Thymus (tissue), 11 donors: ENCODE data around the gene PAPLN. TPM values are rescaled to one million over a fixed set of nuclear protein-coding genes. Genes with fewer than 3 reads are reported as not detected.

Source experiments
- DNase-seq, 9 donors: peaks; one replicate each; pipeline ENCODE4 v3.0.0-alpha.2; 2013; ENCODE audit warnings: low spot score in 9 of 9, low read depth in 6 of 9, missing footprints in 1 of 9
- H3K27ac ChIP-seq, 2 donors: one replicate each; pipeline ENCODE4 v1.5.1; 2013; ENCODE audit warnings: control low read depth in 1 of 2, low read depth in 1 of 2, low read length in 1 of 2, mild to moderate bottlenecking in 1 of 2, moderate library complexity in 1 of 2
- H3K27me3 ChIP-seq, 2 donors: one replicate each; pipeline ENCODE4 v1.5.1; 2013; ENCODE audit warnings: low read length in 1 of 2; ENCODE audit not compliant: control insufficient read depth in 2 of 2, insufficient read depth in 1 of 2
- H3K36me3 ChIP-seq, 2 donors: one replicate each; pipeline ENCODE4 v1.5.1; 2013; ENCODE audit warnings: low read length in 1 of 2, mild to moderate bottlenecking in 1 of 2, moderate library complexity in 1 of 2; ENCODE audit not compliant: control insufficient read depth in 2 of 2, insufficient read depth in 2 of 2
- H3K4me1 ChIP-seq, 2 donors: one replicate each; pipeline ENCODE4 v1.5.1; 2013; ENCODE audit warnings: low read length in 2 of 2; ENCODE audit not compliant: control insufficient read depth in 2 of 2, insufficient read depth in 2 of 2
- H3K4me3 ChIP-seq, 2 donors: one replicate each; pipeline ENCODE4 v1.5.1; 2013; ENCODE audit warnings: low read length in 2 of 2, control low read depth in 1 of 2, mild to moderate bottlenecking in 1 of 2
- H3K9me3 ChIP-seq, 2 donors: one replicate each; pipeline ENCODE4 v1.5.1; 2013; ENCODE audit warnings: low read length in 1 of 2, mild to moderate bottlenecking in 1 of 2; ENCODE audit not compliant: control insufficient read depth in 2 of 2, insufficient read depth in 1 of 2
- whole genome bisulfite sequencing: extraction: QIAGEN DNeasy Blood & Tissue Kit; methylation state at CpG from one replicate; pipeline ENCODE4 v1.1.7; 2013; 5-methylcytosine and 5-hydroxymethylcytosine counted together
- polyA plus RNA-seq: library from polyadenylated mRNA; stranded (reverse); fragments of 200-250 nt; gene quantifications from one replicate; pipeline ENCODE4 v1.2.3, GENCODE V29; 2013
- total RNA-seq: library from RNA; stranded (reverse); fragments of 120-200 nt; gene quantifications from one replicate; pipeline ENCODE4 v1.2.4, GENCODE V29; 2013
- donor health status: healthy.

Gene PAPLN
- total and polyA plus RNA-seq, 2 donors, result 8.7 to 20.0 TPM

DNA sequence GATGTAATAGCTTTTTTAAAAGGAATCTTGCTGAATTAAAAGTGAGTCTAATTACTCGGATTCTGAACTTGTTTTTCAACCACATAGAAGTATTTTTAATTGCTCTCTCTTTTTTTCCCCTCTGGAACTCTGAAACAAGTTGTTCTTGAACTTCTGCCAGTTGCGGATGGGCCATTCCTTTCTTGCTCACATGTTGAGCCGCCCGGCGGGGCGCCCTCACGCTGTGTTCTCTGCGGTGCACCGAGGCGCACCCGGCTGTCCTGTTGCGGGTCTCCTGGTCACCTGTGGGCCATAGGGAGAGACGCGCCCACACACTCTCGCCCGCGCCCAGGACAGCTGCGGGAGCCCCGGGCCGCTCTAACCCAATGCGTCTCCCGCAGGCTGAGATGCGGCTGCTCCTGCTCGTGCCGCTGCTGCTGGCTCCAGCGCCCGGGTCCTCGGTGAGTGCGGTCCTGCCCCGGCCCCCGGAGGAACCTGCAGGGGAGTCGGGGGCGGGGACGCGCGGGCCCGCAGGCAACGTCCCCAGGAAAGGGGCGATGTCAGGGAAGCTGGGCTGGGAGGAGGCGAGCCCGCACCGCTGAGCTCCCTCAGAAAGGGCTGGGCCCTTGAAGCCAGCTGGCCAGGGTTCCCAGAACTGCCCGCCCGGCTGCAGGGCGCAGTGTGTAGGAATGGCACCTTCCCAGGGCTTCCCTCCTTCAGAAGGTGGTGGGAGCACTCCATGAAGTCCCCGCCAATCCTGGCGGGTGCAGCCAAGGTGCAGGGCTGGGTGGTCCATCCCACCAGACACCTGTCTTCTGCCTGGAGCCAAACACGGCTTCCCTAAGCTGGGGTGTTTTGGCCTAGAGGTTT lies 2.3 kb downstream of the PAPLN start:
- H3K27me3 ChIP-seq, result peaks cover 55 to 93% of the 10 kb centered on the region in 2 donors
- no peak for DNase-seq
- WGBS, result 17% methylated on average over 48 of the region's 48 CpGs
- H3K36me3 ChIP-seq, result no peaks in the 10 kb centered on the region
- H3K4me1 ChIP-seq, result peaks cover 0 to 45% of the 10 kb centered on the region in 2 donors
- H3K9me3 ChIP-seq, result no peaks in the 10 kb centered on the region
- no peak overlapping the region for H3K4me3 ChIP-seq
- no peak overlapping the region for H3K27ac ChIP-seq

DNA sequence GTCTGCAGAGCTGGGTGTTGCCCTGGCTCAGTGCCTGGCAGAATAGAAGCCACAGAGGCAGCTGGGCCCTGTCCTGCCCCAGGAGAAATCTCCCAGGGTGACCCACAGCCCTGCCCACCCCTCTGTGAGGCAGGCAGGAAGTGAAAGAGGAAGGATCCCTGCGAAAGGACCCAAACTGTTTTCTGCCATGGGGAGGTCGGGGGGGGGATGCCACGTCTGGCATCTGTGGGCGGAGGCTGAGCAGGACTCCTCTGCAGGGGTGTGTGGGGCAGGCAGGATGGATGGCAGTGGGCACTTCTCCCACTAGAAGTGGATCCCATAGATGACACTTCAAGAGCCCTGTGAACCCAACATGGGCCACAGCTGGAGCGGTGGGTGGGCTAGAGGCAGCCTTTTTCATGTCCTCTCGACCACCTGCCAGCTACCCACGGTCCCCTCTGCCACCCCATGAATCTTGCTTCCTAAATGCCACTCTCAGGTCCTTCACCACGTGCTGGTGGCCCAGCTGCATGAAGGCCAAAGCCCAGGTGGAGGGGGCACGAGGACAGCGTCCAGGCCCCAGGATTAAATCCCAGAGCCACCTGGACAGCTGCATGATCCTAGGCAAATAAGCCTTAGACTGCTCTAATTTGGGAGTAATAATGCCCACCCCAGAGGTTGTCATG lies 3.6 kb downstream of the PAPLN start:
- Histone ChIP-seq H3K4me3 (no peak overlapping the region), H3K27ac (peak overlapping the region; percentile 5 to 58), H3K4me1 (peaks cover 4 to 52% of the 10 kb centered on the region in 2 donors), H3K27me3 (peaks cover 44 to 93% of the 10 kb centered on the region in 2 donors), H3K36me3 (no peaks in the 10 kb centered on the region), H3K9me3 (peaks cover 0 to 4% of the 10 kb centered on the region in 2 donors)
- DNase-seq, result no peak
- 44% methylated on average over 10 of the region's 10 CpGs for WGBS

DNA sequence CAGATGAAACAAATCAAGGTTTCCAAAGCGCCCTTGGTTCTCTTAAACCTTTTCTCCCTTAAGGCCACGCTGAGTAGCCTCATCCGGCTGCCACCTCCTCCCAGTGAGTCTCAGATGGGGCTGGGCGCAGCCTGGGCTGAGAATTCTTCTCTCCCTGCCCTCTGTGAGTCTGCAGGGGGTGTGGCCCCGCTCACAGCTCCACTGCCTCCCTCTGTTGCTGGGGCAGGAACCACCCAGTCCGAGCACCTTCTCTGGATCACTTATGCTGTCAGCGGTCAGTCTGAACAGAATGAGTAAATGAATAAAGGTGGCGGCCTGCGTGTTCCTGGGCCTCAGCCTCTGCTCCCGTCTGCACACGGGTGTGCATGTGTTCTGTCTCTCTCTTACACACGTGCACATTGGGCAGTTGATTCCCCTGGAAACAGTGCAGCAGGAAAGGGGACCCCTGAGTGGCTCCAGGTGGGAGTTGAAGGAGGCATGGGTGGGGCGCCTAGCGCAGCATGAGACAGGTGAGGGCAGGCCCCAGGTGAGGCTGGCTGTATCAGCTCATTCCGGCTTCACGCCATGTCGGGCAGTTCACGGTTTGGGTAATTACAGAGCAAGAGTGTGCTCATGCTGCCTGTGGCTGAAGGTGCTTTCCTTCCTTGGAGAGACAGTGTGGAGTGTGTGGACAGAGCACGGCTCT lies 4.3 kb downstream of the PAPLN start:
- H3K27ac ChIP-seq, result peak overlapping the region; percentile 58 to 73
- H3K4me1 ChIP-seq, result peaks cover 9 to 56% of the 10 kb centered on the region in 2 donors
- WGBS, result 88% methylated on average over 19 of the region's 19 CpGs
- DNase-seq, result no peak
- no peaks in the 10 kb centered on the region for H3K36me3 ChIP-seq
- H3K9me3 ChIP-seq, result peaks cover 0 to 4% of the 10 kb centered on the region in 2 donors
- peaks cover 39 to 92% of the 10 kb centered on the region in 2 donors for H3K27me3 ChIP-seq
- no peak overlapping the region for H3K4me3 ChIP-seq

DNA sequence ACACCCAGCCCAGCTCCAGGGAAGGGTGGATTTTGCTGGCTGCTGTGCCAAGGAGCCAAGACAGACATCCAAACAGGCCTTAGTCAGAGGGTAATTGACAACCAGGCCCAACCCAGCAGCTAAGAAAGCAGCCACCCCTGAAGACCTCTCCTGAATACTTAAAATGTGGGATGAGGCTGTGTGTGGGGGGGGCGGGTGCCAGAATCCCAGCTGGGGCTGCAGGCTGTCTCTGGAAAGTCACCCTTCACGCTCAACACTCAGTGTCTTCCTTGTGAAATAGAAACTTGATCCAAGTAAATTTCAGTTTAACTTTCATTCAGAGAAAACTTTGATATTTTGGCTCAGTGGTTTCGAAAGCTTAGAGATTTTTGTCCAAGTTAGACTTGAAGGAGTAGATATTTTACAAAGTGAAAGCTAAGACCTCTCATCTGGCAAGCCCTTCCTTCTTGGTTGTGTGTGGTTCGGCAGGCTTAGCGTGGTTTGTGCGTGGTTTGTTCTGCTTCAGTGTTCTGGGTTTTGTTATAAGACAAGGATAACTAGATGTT lies 5.1 kb downstream of the PAPLN start:
- Histone ChIP-seq H3K4me3 (no peak overlapping the region), H3K4me1 (peaks cover 10 to 52% of the 10 kb centered on the region in 2 donors)

DNA sequence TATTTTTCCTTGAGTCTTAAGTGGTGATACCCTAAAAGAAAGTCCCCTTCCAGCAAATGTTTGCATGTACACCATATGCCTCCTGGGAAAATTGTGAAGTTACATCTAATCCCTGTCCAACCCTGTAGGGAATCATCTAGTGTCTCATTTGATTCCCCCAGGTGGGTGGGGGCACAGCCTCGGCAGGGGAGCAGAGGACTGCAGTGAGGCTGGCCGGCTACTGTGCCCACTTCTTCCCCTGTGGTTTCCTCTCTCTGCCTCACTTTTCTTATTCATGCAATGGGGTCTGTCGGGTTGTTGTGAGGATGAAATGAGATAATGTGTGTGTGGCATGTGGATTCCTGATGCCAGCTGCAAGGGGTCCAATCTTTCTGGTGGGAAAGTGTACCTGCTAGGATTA lies 6.0 kb downstream of the PAPLN start:
- Histone ChIP-seq H3K4me1 (peaks cover 10 to 54% of the 10 kb centered on the region in 2 donors), H3K4me3 (no peak overlapping the region), H3K9me3 (peaks cover 0 to 4% of the 10 kb centered on the region in 2 donors), H3K36me3 (no peaks in the 10 kb centered on the region), H3K27me3 (peaks cover 24 to 80% of the 10 kb centered on the region in 2 donors), H3K27ac (no peak overlapping the region)
- 10% methylated on average over 3 of the region's 3 CpGs for WGBS
- no peak for DNase-seq

More for the DNA sequence above, 5.1 kb downstream of the PAPLN start:
- WGBS, result 47% methylated on average over 6 of the region's 6 CpGs
- Histone ChIP-seq H3K27ac (peak overlapping the region; percentile 64 to 73), H3K36me3 (no peaks in the 10 kb centered on the region), H3K9me3 (peaks cover 0 to 4% of the 10 kb centered on the region in 2 donors), H3K27me3 (peaks cover 33 to 89% of the 10 kb centered on the region in 2 donors)
- DNase-seq, result no peak

DNA sequence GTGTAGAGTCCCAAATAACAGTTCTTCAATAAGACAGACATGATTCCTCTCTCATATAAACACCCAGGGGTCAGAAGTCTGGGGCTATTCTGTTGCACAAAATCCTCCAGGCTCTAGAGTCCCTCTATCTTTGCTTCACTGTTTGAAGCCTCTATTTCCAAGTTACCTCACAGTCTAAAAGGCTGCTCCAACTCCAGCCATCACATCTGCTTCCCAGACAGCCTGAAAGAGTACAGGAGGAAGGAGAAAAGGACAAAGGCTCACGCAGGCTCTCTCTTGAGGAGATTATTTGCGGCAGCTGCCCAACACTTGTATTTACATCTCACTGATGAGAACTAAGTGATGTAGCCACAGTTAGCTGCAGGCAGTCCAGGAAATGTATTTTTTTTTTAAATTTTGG lies 6.4 kb downstream of the PAPLN start:
- Histone ChIP-seq H3K4me3 (no peak overlapping the region), H3K36me3 (no peaks in the 10 kb centered on the region), H3K9me3 (peaks cover 0 to 4% of the 10 kb centered on the region in 2 donors), H3K27ac (no peak overlapping the region), H3K4me1 (peaks cover 10 to 56% of the 10 kb centered on the region in 2 donors), H3K27me3 (peaks cover 21 to 76% of the 10 kb centered on the region in 2 donors)
- WGBS, result 100% methylated on average over 2 of the region's 2 CpGs
- no peak for DNase-seq

DNA sequence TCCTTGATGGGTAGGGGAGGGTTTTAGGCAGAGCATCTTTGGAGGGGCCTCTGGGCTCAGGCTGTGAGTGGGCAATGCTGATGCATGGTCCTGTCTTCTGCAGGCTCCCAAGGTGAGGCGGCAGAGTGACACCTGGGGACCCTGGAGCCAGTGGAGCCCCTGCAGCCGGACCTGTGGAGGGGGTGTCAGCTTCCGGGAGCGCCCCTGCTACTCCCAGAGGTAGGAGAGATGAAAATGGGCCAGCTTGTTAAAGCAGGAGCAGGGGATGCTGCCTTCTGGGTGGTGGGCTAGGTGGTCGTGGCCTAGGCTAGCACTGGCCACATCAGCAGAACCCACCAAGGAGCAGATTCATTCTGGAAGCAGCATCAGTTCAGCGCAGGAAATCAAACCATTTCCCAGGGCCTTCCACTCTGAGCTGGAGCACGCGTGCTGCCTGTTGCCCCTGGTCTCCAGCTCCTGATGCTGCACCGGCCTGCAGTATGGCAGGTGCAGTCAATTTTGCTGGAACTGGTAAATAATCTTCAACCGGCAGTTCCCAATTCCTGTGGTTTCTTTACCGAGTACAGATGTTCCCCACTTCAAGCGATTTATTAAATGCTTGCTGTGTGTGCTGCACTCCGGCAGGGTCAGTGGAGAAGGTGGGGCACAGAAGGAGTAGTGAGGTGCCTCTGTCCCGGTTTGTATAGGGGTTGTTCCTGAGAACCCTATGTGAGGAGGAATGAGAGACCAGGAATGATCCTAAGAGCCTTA lies 7.4 kb downstream of the PAPLN start:
- peaks cover 10 to 53% of the 10 kb centered on the region in 2 donors for H3K4me1 ChIP-seq
- WGBS, result 37% methylated on average over 14 of the region's 14 CpGs

More for the DNA sequence above, 7.4 kb downstream of the PAPLN start:
- Histone ChIP-seq H3K27me3 (peaks cover 11 to 67% of the 10 kb centered on the region in 2 donors), H3K4me3 (no peak overlapping the region), H3K36me3 (no peaks in the 10 kb centered on the region), H3K27ac (no peak overlapping the region), H3K9me3 (peaks cover 0 to 4% of the 10 kb centered on the region in 2 donors)
- peak in 1 of 9 donors; percentile 31 for DNase-seq
